NOMO-1 treated with dmso at 0.1 percent for 144 hours (cell line): ENCODE results near the gene PHACTR3.

Experiments
- DNase-seq: peaks from one replicate; lab custom pipeline; 2025; ENCODE audit not compliant: unreplicated experiment; lab: John Stamatoyannopoulos, UW

The PHACTR3 gene

DNA sequence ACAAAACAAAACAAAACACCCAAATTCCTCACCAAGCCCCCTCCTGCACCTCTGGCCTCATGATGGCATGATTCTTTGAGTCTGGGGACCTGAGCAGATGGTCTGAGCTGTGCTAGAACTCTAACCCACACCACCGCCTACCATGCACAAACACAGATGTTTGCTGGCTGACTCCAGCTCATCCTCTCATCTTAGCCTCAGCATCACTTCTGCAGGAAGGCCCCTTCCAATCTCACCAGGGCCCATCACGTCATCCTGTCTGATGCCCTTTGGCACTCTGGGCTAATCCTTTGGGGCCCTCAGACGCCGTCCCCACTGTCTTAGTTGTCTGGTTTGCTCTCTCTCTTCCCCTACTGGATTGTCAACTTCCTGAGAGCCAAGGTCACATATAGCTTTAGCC is 85.8 kb downstream of the PHACTR3 start:
- no peak for DNase-seq

DNA sequence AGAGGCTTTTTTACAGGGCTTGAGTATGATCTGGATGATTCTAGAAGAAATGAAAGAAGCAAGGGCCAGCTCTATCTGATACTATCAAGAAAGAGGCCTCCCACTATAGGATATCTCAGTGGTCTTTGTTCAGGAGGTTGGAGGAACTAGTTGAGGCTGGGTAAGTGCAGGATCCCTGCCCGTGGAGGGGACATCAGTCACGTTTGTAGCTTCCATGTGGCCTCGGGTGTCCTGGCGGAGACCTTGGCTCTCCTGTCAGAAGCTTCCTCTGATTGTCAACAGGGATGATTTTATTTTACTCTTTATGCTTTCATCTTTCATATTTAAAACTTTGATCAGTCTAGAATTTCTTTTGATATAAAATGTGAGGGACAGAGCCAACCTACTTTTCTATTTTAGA is 86.6 kb downstream of the PHACTR3 start:
- no peak for DNase-seq

DNA sequence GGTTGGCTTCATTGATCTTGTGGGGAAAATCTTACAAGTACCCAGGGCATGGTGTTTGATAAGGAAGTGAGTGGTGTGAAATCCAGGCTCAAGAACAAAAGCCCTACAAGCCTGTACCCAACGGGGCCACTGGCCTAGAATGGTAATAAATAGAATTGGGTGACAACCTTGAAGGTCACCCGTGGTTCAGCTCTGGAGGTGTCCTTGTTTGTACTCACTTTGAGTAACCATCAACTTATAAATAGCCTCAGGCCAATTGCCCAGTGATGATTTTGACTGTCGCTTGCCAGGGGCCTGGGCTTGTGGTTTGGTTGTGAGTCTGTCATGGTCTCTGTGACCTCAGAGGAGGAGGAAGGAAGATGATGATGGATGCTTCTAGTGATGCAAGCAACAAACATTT is 87.8 kb downstream of the PHACTR3 start:
- no peak for DNase-seq

DNA sequence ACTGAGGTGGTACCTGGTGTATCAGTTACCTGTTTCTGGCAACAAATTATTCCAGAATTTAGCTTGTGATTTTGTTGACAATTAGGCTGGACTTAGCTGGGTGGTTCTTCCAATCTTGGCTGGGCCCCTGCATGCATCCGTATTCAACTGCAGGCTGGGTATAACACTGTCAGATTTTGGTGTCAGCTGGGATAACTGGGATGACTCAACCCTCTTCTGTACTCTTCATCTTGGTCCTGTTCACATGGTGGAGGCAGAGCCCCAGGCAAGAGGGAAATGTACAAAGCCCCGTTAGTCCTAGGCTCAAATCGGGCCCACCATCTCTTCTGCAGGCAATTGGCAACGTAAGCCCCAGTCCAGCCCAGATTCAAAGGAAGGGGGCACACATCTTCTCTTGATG is 89.2 kb downstream of the PHACTR3 start:
- DNase-seq: no peak

DNA sequence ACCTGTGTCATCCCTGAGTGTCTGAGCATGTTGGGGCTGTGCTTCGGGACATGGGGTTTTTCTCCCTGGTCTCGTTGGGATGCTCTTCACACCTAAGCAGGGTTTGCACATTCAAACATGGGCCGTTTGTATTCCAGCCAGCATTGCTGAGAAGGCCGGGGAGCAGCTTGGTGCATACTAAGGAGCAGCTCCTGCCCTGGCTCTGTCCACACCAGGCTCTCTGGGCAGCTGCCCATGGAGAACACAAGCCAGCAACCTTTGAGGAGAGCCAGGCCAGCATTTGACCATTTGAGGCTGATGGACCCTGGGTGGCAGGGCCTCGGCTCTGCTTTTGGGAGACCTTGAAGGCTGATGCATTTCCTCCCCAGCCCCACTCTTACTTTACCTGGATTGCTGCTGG is 92.1 kb downstream of the PHACTR3 start:
- no peak for DNase-seq

DNA sequence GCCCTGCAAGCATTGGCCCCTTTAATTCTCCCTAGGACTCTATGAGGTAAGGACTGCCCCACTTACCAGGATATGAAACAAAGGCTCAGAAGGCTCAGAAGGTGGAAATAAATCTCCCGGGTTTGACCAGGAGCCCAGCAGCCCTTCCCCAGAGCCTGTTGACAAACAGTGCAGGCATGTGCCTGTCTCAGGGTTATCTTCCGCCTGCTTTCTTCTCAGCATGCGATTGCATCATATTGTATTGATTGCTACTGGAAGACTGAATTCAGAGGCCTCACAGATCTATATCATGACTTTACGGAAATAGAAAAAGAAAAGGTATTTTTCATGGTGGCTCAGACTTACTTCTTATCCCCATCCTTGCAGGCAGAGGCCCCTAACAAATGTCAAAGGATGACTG is 92.7 kb downstream of the PHACTR3 start:
- no peak for DNase-seq

DNA sequence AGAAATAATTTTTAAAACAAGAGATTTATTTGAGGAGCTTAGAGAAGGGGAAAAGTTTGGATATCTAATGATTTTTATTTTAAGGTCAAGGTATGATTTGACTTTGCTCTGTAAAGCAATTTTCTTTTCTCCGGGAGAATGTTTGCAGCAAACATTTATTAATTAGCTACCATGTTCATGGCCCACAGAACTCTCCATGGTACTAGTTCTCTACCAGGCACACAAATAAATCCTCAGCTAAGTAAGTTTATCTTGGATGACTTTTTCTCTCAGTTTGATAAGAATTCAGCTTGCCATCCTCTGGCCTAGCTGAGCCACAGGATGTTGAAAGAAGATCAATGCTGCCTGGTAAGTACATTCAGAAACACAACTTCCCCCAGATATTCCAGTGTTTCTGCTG is 94.3 kb downstream of the PHACTR3 start:
- no peak for DNase-seq

DNA sequence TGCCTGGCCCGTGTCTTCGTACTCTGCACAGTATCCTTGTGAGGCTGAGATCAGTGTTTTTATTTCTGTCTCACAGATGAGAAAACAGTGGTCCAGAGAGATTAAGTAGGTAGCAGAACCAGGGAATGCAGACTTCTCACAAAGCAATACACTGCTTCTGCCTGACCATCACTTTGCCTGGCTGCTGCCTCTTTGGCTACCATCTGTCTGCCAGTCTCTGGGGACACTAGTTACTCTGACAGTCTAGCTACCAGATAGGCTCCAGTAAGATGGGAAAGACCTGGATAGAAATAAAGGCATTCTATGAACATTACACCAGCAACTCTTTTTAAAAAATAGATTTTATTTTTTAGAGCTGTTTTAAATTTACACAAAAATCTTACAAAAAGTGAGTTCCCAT is 96.9 kb downstream of the PHACTR3 start:
- no peak for DNase-seq

DNA sequence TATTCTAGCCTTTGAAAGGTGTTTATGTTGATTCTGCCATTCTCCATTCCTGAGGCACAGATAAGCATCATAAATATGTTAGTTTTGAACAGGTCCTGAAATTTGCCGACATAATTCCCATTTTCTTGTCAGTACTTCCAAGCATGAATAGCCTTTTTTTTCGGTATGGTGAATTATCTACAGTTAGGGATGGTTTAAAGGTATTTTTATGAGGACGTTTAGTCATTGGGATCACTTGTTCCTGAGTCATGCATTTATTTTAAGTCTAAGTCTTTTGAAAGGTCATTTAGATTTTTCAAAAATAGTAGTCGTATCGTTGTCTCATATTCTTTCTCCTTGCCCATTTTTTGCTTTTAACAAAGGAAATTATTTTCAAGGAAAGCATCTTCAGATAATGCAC is 98.7 kb downstream of the PHACTR3 start:
- DNase-seq: no peak

DNA sequence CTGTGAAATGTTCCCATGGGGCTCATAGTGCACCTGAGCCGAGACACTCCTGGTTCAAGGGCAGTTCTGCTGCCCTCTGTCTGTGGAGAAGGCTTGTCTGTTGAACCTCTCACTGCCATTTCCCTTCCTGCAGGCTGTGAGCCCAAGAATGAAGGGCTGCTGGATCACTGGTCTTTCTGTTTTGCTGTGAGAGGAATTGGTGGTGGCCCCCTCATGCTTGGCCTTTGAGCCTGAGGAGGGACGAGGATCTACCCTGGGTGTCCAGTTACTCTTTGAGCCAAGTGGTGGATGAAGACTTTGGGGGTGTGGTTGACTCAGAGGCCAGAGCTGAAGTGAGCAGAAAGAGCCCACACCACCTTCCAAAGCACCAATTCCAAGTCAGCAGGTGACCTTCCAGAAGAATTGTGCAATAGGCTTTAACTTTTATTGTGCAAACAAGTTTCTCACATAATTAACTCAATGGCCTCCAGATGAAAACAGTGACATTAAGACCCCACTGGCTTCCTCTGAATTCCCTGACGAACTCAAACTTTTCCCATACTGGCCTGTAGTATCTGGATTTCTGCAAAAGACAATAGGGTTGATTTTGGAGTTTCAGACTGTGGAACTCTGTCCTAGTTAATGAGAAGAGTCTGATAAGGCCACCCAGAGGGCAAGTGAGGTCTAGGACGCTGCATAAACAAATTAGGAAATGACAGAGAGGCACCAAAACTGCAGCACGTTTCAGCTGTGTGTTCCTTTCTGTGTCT is 101.5 kb downstream of the PHACTR3 start:
- no peak for DNase-seq

DNA sequence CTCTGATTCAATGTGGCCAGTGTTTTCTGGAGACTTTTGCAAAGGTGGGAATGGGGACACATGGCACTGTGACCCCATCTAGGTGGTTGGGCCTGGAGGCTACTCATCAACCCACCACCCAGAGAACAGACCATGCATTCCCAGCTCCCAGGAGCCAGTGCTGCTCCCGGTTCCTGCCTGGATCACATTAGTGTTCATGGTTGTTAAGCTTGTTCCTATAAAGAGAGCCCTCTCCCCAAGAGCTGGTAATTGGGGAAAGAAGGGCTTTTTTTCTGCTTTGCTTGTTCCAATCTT is 102.0 kb downstream of the PHACTR3 start:
- no peak for DNase-seq

DNA sequence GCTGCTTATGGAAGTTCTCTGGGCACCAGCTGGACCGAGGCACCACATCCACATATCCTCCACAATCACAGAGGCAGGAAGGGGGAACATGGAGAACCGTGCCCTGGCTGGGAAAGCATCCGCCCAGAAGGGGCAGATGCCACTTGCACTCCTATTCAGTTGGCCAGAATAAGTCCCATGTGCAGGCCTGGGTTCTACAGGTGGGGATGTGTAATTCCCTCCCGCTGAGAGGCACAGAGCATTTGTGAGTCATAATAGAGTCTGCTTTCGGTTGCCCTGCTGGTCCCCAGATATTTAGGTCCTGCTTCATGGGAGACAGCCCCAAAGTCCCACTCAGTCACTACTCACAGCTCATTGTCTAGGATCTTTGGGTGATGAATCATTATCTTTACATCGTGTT is 104.0 kb downstream of the PHACTR3 start:
- DNase-seq: no peak

DNA sequence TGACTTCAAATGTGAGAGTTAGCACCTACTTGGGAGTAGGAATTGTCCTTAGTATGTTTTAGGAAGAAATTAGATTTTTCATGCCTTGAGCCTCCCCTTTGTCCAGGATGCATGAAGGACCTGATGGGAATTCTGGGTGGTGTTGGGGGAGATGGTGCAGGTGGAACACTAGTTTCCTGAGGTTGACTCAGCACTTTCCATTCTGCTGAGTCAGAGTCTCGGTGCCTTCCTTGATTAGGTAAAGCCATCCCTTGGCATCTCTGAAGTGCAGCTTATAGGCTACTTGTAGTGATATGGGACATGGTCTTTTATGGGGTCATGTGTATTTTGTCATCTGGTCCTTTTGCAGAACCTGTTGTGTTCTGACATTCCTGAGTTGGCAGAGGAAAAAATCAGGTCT is 105.3 kb downstream of the PHACTR3 start:
- no peak for DNase-seq

DNA sequence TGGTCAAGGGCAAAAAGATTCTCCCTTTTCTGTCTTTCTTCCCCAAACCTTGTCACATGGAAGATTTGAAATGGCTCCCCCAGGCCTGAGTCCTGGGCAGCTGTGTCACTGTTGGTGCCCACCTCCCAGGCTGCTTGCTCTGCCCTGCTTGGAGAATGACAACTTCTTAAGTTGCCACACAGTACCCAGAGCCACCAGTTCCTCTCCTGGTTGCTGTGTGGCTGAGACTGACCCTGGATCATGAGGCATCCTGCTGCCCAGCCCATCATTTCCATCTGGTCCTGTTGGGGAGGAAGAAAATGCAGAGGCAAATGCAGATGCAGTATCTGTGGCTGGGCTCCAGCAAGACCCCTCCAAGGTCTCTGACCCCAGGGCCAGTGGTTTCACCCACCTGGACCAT is 113.7 kb downstream of the PHACTR3 start:
- no peak for DNase-seq

DNA sequence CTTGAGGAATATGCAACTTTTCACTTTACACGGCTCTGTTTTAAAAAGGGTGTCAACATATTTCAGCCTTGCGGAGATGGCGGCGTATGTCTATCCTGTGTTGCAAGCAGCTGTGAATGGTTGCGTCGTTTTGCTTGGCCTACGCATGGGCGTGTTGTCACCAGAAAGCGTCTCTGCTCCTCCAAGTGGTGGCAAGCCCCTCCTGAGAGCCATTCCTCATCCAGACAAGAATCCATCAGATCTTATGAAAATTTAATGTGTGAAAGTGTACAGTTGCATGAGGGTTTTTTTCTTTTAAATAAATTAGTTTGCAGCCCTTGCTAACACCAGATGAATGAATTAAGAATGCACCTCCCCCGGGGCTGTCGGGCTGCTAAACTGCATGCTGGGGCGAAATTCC is 114.4 kb downstream of the PHACTR3 start:
- no peak for DNase-seq

DNA sequence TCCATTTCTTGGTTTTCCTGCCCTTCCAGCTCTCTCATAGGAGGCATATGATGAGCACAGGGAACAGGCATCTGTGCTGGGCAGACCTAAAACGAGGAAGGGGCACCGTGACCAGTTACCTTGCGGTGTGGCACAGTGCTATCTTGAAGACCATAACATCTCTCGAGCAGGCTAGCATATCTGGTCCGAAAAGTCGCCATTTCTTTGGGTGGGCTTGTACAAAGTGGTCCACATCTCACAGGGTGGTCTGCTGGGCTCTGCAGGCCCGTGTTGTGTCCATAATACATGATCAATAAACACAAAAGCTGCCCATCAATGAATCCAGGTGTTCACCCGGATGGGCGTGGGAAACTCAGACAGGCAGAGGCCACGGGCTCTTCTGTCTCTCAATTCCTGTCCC is 115.7 kb downstream of the PHACTR3 start:
- no peak for DNase-seq

DNA sequence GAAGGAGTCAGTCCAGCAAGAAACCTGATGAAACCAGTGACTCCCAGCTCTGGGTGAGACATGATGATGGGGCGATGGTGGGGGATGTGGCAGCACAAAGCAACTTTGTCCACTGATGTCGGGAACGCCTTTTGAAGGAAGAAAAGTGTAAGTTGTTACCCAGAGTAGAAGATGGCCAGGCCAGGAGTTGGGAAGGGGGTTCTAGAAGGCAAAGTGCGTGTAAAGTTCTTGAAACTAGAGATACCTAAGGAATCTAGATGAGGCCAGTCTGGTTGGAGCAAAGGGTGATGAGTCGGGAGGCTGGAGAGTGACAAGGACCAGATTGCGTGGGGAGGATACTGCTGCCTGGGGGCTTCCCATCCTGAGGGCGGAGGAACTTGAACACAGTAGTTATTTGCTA is 117.0 kb downstream of the PHACTR3 start:
- DNase-seq: no peak

DNA sequence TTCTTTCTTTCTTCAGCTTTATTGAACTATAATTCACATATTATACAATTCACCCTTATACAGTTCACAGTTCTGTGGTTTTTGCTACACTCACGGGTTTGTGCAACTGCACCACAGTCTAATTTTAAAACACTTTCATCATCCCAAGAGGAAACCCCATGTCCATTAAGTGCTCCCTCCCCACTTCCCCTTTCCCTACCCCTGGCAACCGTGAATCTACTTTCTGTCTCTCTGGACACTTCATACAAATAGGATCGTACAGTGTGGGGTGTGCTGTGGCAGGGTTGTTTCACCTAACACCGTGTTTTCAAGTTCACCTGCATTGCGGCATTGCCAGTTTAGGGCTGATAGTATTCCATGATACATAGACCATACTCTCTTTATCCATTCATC is 118.8 kb downstream of the PHACTR3 start:
- DNase-seq: peak; percentile 95

DNA sequence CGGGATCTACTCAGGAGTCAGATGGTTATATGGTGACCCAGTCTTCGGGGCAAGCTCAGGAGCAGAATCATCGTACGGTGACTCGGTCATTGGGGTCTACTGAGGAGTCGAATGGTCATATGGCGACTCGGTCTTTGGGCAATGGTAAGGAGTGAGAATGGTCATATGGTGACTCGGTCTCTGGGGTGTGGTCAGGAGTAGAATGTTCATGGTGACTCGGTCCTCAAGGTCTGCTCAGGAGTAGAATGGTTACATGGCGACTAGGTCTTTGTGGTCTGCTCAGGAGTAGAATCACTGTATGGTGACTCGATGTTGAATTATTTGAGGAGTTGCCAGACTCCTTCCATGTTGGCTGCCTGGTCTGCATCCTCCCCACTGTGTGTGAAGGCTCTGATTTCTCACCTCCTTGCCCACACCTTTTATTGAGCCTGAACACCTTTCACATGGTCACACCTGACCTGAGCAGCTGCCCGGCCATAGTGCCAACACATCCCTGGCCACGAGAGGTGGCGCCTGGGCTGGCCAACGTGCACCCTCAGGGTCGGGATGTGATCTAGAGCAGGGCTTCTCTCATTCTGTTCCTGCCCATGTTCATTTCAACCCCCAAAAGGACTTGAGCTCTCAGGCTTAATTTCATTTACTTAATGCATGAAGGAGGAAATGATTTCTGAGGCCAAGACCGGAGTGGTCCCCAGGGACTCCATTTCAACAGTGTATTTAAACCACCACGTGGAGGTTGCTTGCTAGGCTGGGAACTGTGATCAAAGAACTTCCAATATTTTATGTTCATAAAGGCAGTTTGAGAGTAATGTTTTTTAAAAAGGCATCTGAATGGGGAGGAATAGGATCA is 119.5 kb downstream of the PHACTR3 start:
- no peak for DNase-seq

DNA sequence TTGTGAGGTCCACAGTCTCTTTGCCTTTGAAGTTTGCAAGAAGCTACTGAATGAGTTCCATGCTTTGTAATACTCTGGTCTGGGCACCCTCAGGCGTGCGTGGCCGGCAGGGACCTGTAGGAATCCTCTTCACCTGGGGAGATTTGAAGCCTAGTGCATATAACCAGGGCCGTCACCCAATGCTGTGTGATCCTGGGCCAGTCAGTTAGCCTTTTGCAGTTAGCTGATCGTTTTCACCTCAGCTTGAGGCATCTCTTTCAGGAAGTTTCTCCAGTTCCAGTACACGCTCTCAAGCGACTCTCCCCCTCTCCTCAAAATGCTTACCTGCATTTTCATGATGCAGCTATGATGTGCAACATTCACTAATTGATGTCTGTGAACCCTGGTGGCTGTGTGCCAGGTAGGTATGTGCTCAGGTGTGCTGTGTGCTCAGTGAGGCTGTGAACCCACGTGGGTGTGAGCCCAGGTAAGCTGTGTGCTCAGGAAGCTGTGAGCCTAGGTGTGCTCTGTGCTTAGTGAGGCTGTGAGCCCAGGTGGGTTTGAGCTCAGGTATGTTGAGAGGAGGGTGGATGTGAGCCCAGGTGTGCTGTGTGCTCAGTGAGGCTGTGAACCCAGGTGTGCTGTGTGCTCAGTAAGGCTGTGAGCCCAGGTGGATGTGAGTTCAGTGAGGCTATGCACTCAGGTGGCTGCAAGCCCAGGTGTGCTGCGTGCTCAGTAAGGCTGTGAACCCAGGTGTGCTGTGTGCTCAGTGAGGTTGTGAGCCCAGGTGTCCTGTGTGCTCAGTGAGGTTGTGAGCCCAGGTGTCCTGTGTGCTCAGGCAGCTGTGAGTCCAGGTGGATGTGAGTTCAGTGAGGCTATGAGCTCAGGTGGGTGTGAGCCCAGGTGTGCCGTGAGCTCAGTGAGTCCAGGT is 120.4 kb downstream of the PHACTR3 start:
- no peak for DNase-seq

DNA sequence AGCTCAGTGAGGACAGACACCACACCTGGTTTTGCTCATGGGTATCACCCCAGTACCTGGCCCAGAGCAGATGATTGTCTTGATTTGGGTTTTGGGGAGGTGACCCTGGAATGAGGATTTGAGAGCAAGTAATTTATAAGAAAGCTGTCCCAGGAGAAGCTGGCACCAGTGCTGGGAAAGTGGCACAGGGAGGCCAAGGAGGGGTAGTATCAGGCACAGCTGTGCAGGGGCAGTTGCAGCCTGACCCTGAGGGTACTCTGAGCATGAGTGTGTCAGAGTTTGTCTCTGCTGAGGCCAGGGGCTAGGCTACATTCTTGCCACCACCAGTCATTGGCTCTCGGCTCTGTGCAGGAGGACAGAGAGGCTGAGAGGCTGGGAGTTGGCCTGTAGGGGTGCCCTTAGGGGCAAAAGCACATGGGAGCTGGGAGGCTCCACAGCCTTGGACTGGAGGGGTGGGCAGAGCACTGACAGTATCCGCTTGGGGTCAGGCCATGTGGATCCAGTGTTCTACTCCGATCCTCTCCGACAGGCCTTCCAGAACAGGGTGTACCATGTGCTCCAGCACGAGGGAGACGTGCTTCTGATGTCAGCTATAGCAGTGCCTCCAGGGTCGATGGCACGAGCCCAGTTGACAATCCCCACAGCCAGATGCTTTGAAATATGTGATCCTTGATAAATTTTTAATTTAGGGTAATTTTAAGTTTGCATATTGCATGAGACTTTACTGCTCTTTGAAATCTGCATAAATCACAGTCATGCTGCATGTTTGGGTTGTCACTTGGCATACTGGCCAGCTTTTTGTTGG is 121.3 kb downstream of the PHACTR3 start:
- DNase-seq: no peak
